HG02938 (cell line): ENCODE data around the gene ISG15.

ENCODE experiments used
- ATAC-seq: cut with Tn5 transposase; IDR thresholded peaks from one replicate; pipeline ENCODE4 v1.9.1; 2021; ENCODE audit warnings: mild to moderate bottlenecking, moderate library complexity; ENCODE audit not compliant: unreplicated experiment

ISG15 gene

GRCh38 chr1:1041873-1042272, 28.6 kb downstream of the ISG15 start:
- ATAC-seq: no peak

GRCh38 chr1:1042835-1043234, 29.5 kb downstream of the ISG15 start:
- ATAC-seq: no peak

GRCh38 chr1:1043411-1043810, 30.1 kb downstream of the ISG15 start:
- ATAC-seq: no peak

GRCh38 chr1:1043921-1044320, 30.6 kb downstream of the ISG15 start:
- no peak for ATAC-seq

GRCh38 chr1:1044455-1045078, 31.3 kb downstream of the ISG15 start:
- no peak for ATAC-seq

GRCh38 chr1:1045129-1045528, 31.8 kb downstream of the ISG15 start:
- ATAC-seq: no peak

GRCh38 chr1:1046243-1046642, 32.9 kb downstream of the ISG15 start:
- no peak for ATAC-seq

GRCh38 chr1:1046767-1047166, 33.5 kb downstream of the ISG15 start:
- ATAC-seq: no peak

- no peak for ATAC-seq
These were observed 34.1 kb downstream of the ISG15 start for GRCh38 chr1:1047407-1047806.

GRCh38 chr1:1047963-1048362, 34.7 kb downstream of the ISG15 start:
- ATAC-seq: no peak

GRCh38 chr1:1048765-1049164, 35.5 kb downstream of the ISG15 start:
- ATAC-seq: no peak

- no peak for ATAC-seq
These were observed 36.2 kb downstream of the ISG15 start for GRCh38 chr1:1049318-1050165.

- no peak for ATAC-seq
These were observed 37.3 kb downstream of the ISG15 start for GRCh38 chr1:1050577-1051052.

GRCh38 chr1:1051127-1051810, 38.0 kb downstream of the ISG15 start:
- ATAC-seq: no peak

GRCh38 chr1:1052003-1052840, 38.9 kb downstream of the ISG15 start:
- no peak for ATAC-seq

- ATAC-seq: no peak
These were observed 39.7 kb downstream of the ISG15 start for GRCh38 chr1:1053022-1053421.

GRCh38 chr1:1053682-1054081, 40.4 kb downstream of the ISG15 start:
- ATAC-seq: no peak

GRCh38 chr1:1054099-1054700, 40.9 kb downstream of the ISG15 start:
- no peak for ATAC-seq

GRCh38 chr1:1054971-1055370, 41.7 kb downstream of the ISG15 start:
- ATAC-seq: no peak
